HG03565 (cell line): ENCODE results near the gene CANT1.

ENCODE experiments used
- ATAC-seq: cut with Tn5 transposase; IDR thresholded peaks from one replicate; pipeline ENCODE4 v1.9.1; 2021; ENCODE audit warnings: mild to moderate bottlenecking, moderate library complexity; ENCODE audit not compliant: unreplicated experiment

CANT1 gene

DNA sequence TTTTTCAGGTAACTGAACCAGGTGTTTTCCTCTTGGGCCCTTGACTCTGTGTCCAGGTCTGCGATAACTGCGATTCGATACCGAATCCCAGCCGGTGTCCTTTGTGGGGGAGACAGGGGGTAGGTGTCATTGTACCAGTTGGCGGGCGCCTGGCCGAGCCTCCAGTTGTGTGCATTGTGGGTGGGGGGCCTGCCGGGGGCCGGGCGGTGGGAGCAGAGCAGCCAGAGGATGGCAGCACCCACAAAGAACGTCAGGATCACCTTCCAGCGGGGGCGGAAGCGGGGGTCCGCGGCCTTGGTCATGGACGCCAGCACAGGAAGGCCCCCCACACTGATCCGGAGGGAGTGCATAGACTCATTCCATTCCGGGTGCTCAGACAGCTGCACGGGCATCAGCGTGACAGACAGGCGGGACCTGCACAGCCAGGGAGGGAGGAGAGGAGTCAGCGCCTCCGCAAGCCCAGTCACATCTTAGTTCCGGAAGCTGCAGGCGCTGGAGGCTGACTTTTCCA lies 12.3 kb downstream of the CANT1 start:
- ATAC-seq = no peak

DNA sequence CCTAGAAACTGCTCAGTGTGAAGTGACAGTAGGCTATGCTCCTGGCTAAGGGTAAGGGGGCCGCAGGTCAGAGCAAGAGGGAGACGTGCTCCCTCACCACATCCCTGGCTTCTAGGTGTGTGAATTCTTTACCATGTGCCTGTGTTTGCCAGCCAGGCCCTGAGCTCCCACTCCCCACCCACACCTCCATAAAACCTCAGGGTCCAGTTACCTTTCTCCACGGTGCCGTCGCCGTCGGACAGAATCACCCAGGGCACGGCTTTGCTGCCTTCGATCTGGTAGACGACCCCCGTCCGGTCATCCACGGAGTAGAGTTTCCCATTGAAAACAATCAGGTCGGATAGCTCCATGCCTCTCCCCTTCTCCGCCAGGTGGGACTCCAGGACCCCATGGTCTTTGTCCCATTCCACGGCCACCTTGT lies 12.8 kb downstream of the CANT1 start:
- no peak for ATAC-seq

DNA sequence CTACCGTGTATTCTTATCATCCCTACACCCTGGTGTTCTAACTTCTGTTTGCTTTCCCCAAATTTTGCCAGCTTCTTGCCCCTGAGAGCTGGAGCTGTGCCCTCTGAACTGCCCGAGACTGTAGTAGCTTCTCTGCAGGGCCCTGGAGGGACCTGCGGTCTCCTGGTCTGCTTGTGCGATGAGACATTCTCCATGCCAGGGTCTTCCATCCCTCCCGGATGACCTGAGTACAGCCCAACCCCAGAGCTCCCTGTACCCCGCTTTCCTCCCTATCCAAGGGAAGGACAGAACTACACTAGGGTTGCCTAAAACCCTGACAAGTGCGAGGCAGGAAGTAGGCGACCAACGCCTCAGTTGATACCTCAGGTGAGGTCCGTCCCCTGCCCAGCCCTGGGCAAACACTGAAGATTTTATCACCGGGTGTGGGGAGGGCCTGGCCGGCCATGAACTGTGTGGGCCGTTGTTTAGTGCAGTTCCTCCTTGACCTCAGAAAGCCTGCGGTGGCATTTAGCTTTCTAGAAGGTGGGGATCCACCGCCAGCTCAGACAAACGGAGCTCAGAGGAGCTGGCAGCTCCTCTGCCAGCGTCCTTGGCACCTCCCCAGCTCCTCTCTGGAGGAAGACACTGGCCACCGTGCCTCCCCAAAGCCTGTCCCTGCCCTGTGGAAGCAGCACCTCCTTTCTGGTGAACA lies 13.7 kb downstream of the CANT1 start:
- ATAC-seq = no peak

DNA sequence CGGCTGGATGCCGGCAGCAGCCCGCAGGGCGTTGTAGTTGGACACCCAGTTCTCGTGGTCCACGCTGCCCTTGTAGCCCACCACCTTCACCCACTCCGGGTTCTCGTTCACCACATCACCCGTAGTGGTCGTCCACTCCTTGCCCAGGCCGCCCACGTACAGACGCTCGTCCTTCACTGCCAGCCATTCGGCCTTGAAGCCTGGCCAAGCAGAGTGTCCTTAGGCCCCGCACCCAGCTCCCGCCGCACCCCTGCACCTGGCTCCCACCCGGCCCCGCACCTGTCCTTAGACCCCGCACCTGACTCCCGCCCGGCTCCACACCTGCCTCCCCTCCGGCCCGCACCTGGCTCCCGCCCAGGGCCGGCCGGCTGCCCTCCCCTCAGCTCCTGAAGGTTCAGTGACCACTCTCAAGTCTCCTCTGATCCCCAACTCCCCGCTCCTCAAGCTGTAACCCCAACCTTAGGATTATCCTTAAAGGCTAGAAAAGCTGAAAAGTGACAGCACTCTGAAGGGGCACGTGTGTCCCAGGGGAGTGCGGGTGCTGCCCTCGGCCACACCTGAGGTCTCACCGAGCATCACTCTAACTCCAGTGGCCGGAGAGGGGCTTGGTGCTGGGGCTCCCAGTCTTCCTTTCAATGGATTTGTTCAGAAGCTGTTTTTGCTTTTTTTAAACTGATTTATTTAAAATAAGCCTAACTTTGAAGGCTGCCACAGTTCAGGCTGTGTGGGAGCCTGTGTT lies 14.4 kb downstream of the CANT1 start:
- no peak for ATAC-seq

DNA sequence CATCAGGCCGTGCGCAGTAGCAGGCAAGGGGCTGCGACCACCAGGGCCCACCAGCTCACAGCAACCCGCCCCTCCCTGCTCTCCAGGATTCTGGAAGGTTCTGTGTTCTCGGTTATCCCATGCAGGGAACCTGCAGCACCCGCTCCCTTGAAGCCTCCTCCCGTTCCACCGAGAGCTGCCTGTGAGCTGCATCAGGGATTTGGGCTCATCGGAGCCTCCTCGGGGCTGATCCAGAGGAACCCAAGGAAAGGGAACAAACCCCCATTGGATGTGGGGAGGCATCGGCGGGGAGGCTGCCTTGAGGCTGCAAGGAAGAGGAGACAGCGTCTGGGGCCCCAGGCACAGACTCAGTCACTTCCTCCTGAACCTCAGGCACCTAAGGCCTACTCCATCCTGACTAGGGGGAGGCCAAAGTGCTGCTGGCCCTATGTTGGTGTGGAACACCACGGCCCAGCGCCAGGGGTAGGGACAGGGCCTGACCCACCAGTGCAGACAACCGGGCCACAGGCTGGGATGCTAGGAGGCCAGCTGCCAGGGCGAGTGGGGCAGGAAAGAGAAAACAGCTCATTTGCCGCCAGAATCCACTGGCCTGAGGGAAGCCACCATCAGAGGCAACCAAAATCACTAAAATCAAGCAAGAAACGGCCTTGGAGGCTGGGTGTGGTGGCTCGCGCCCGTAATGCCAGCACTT lies 15.4 kb downstream of the CANT1 start:
- no peak for ATAC-seq

DNA sequence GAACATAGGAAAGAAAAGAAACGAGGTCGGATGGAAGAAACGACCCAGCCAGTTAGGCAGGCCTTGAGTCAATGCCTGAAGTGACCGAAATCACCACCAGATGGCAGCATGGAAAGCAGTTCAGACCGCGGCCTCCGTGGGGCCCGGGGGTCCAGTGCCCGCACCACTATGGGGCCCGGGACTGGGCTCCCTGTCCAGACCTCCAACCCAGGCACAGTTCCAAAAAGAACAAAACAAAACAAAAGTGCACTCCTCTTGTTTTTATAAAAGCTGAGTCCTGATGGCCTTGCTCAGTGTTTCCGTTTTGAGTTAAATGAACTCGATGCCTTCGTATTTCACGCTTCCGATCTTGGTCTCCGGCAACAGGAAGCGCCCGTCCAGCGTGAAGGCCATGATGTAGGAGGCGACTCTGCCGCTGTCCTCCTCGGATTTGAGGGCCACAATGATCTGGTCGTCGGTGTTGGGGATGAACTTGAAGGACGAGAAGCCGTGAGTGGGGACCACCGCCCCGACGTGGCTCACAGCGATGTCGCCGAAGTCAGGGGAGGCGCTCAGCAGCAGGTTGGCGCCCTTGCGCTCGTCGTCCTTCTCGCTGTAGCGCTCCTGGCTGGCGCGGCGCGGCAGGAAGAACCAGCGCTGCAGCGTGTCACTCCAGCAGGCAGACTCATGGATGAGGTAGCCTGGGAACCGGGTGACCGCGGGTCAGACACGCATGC lies 16.2 kb downstream of the CANT1 start:
- no peak for ATAC-seq

DNA sequence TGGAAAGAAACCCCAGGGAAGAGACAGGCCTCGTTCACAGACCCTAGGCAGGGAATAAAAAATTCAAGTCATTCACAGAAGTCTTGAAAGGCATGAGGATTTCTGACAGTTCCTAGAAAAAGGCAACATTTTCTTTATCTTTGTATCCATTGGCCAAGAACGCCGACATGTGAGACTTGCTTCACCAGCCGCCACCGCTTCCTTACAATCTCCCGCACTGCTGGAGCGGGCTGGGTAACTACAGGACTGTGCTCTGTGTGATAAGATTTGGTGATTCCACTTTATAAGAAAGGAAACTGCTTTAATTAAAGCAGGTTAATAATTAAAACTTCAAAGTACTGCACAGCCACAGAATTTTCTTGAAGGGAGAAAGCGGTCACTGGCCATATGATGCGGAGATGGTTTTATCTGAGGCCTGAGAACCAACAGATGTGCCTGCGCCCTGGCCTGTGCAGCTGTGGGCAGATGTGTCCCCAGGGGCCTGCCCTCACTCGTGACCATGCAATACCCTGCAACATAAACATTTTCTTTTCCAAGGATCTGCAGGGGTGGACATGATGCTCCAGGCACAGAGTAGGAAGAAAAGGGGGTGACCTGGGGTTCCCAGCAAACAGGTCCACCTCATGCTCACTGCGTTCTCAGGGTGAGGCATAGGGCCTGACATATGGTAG lies 16.9 kb downstream of the CANT1 start:
- ATAC-seq = no peak

DNA sequence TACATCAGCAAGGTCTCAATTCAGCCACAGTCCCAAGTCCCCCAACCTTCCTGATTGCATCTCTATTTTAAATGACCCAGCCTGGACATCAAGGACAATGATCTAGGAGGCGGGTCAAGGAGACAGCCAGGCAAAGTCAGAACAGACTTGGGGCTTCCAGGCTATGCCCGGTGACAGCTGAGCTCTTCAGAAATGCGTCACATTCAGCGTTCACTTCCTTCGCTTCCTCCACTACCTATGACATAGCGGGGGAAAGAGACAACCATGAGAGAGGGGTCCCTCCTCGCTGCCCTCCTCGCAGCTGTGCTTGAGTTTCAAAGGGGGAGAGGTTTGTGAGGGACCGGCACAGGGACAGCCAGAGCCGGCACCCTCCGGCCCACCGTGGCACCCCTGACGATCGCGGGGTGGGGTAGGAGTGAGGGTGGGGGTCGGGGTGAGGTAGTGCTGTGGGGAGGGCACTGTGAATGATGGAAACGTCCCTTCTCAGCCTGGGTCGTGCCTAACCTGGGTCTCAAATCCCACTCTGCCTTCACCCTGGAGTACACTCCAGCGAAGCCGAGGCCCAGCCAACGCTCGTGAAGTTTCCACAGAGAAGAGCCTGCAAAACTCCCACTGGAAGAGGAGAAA lies 17.5 kb downstream of the CANT1 start:
- ATAC-seq = no peak

DNA sequence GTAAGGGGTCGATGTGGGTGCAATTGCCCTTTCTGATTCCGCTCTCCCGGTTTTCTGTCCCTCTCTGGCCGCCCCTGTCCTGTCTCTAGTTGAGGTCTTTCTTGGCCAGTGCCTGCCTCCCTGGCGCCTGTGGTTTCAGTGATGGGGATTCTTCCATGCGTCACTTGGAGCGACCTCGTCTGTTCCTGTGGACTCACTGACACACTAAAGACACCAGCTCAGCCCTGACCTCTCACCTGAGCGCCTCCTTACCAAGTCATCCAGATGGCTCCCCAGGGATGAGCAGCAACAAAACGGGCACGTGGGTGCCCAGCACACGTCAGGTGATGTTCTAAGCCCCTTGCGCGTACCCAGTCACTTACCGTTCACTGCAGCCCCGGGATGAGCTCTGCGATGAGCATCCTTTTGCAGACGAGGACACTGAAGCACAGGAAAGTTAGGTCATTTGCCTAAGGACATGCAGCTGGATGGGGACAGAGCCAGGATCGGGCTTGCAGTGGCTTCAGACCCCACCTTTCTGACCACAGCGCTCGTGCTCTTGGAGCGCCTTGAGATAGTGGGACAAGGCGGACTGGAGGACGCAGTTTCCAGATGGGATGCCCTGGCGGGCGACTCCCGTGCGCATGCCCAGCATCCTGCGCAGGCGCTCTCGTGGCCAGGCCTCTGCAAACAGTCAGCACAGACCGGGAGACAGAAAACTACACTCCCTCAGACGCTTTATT lies 18.4 kb downstream of the CANT1 start:
- ATAC-seq = no peak

DNA sequence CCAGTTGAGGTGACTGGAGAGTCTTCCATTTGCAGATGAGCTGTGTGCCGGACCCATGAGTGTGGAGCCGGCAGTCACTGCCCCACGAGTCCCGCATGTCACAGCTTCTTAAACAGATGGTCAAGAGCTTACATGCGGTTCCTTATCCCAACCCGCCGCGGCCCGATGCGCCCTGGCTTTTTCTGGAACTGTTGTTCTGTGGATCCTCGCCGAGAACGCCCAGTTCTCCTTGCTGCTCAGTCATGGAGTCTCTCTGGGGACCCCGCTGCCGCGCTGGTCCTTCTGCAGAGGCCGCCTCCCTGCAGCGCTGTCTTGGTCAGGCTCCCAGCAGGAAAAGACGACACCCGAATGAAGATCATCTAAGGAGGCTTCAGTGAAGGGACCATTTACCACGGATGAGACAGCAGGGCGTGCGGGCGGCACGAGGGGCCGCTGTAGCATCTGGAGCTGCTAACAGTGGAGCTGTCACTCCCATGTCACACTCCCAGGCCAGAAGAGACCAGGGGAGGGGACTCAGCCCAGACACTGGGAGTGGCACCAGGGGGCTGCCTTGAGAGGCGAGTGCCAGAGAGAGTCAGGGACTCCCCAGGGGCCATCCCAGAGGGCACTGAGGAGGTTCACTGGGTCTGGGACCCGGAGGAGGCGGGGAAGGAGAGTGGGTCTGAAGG lies 19.1 kb downstream of the CANT1 start:
- ATAC-seq = no peak

DNA sequence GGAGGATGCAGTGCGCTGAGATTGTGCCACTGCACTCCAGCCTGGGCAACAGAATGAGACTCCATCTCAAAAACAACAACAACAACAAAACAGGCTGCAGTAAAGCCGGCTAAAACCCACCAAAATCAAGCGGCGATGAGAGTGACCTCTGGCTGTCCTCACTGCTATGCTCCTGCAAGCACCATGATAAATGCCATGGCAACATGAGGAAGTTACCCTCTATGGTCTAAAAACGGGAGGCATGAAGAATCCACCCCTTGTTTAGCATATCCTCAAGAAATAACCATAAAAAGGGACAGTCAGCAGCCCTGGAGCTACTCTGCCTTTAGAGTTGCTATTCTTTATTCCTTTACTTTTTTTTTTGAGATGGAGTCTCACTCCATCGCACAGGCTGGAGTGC lies 21.4 kb downstream of the CANT1 start:
- ATAC-seq = no peak

DNA sequence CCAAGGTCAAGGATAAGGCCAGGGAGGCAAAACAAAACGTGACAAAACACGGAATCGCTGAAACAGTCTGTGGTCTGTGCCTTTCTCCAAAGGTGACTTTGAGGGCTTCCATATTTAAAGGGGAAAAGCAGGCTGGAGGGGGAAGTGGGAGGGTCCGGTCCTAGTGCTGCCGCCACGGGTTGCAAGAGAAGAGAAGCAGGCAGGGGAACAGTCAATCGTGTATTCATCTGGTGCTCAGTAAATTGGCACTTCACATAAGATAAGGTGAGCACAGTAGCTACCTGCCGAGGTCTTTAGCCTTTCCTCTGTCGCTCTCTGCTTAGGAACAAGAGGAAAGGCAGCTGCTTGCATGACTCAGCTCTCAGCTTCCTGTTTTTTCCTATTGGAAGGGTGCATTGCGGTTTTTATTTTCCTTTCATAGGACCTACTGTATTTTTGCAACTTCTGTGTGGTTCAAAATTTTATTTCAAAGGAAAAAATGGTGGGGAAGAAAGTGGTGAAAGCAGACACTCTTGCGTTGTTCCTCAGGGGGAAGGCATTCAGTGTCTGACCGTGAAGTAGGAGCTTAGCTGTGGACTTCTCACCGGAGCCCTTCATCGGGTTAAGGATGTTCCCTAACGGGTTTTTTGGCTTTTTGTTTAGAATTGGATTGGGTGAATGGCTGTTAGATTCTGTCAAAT lies 22.8 kb downstream of the CANT1 start:
- ATAC-seq = no peak

DNA sequence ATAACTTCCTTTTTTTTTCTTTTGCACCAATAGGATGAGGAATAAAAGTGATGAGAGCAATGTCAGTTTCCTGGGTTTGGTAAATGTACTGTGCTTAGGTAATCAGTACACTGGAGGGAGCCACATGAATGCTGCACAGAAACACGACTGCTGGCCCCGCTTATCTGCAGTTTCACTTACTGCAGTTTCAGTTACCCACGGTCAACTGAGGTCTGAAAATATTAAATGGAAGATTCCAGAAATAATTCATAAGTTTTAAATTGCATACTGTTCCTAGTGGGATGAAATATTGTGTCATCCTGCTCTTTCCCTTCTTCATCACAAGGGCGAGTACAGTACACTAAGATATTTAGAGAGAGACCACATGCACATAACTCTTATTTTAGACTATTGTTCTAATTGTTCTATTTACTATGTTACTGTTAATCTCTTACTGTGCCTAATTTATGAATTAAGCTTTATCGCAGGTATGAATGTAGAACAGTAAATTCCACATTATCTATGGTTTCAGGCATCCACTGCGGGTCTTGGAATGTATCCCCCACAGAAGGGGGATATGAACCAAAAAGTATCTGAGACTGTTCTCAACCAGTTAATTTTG lies 23.4 kb downstream of the CANT1 start:
- no peak for ATAC-seq

DNA sequence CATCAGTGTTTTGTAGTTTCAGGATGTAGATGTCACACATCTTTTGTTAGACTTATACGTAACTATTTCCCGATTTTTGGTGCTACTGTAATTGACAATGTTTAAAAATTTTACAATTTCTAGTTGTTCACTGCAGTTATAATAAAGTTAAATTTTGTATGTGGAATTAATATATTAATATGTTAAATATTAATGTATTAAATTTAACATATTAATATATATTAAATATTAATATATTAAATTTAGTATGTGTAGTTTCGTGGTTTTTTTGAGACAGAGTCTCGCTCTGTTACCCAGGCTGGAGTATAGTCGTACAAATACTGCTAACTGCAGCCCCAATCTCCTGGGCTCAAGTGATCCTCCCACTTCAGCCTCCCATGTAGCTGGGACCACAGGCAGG lies 24.2 kb downstream of the CANT1 start:
- ATAC-seq = no peak

DNA sequence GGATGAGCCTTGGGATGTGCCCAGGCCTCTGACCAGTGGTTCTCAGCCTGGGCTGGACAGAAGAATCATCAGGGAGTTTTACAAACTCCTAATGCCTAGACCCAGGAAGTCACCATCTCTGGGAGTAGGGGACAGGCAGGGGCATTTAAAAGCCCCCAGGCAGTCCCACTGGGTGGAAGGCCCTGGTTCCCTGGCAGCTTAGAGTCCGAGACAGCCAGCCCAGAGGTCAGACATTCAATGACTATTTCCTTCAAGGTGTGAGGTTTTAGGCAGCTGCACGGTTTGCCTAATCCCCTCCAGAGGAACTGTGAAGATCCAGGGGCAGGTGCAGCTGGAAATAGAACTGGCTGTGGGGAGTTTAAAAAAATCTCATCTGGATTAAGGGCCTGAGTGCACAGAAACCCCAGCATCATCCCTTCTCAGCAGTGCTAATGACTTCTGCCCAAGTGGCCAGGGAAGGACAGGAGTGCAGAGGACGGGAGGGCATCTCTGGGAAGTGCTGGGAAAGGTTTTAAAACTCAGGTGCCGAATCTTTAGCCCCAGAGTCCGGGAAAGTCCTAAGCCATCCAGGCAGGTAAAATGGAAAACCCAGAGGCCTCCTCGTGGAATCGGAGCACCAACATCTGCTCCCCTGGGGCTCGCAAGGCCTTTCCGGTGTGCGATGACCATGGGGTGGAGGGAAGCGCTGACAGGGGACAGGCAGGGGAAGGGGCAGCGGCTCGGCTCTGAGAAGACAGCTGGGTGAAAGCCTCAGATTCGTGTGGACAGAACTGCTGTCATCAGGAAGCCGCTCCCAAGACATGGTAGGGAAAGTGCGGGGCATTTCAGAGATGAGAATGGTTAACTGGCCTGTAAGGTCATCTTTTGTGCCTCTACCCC lies 28.3 kb downstream of the CANT1 start:
- ATAC-seq = no peak

DNA sequence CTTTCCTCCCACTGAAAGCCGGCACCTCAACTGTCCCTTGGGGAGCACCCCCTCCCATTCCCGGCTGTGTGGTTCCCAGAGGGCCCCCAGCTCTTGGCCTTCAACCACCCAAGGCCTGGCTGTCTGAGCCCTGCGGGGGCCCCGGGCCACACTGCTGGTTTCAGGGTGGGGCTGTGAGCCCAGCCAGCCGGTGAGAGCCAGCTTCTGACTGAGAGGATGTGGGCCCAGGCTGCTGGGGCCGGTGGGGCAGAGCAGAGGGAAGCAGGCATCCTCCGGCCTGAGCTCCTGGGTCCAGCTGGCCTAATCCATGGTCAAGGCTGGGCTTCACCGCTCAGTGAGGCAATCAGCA lies 29.0 kb downstream of the CANT1 start:
- no peak for ATAC-seq
